GM12873 (cell line): ENCODE measurements around the gene PLA2R1.

Source experiments
- TF ChIP-seq, protein P1 (sequence below): IDR thresholded peaks from 2 replicates; pipeline ENCODE4 v1.5.1; 2012; ENCODE audit warnings: low read depth, mild to moderate bottlenecking, moderate library complexity, low read length, control low read depth; ENCODE audit not compliant: insufficient read depth; ENCODE audit errors: missing control alignments

Gene PLA2R1

DNA sequence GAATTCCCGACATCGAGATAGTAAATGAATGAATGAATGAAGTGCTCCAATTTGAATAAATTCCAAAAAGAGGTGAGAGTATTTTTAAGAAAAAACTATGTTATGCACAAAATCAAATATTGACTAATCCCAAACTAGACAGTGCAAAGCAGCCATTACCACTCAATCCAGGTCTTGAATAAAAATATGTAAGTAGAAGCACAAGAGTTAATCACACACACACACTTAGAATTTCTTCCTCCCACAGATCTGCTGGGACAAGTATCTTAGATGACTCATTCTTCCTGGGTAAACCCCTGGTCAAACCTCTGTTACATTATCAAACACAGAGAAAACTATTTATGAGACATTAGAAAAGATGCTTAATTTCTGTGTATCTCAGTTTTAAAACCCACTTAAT lies 102.0 kb downstream of the PLA2R1 start:
- TF ChIP-seq, protein P1, sequence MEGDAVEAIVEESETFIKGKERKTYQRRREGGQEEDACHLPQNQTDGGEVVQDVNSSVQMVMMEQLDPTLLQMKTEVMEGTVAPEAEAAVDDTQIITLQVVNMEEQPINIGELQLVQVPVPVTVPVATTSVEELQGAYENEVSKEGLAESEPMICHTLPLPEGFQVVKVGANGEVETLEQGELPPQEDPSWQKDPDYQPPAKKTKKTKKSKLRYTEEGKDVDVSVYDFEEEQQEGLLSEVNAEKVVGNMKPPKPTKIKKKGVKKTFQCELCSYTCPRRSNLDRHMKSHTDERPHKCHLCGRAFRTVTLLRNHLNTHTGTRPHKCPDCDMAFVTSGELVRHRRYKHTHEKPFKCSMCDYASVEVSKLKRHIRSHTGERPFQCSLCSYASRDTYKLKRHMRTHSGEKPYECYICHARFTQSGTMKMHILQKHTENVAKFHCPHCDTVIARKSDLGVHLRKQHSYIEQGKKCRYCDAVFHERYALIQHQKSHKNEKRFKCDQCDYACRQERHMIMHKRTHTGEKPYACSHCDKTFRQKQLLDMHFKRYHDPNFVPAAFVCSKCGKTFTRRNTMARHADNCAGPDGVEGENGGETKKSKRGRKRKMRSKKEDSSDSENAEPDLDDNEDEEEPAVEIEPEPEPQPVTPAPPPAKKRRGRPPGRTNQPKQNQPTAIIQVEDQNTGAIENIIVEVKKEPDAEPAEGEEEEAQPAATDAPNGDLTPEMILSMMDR = no peak

DNA sequence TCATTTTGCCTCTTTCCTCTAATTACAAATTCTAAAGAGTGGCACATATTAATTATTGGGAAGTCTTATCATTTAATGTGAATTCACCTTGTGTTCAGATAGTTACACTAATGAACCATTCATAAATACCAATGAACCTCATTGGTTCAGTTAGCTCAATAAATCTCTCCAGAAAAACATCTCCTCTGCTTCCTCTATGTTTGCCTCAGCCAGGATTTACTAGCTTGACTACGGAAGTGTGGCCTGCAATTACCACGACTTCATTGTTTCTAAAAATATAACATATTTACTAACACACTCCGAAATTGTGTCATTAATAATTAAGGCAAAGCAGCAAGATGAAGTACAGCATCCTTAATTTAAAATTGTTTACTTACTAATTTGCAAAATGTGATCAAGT lies 103.3 kb downstream of the PLA2R1 start:
- TF ChIP-seq, protein P1 = no peak

DNA sequence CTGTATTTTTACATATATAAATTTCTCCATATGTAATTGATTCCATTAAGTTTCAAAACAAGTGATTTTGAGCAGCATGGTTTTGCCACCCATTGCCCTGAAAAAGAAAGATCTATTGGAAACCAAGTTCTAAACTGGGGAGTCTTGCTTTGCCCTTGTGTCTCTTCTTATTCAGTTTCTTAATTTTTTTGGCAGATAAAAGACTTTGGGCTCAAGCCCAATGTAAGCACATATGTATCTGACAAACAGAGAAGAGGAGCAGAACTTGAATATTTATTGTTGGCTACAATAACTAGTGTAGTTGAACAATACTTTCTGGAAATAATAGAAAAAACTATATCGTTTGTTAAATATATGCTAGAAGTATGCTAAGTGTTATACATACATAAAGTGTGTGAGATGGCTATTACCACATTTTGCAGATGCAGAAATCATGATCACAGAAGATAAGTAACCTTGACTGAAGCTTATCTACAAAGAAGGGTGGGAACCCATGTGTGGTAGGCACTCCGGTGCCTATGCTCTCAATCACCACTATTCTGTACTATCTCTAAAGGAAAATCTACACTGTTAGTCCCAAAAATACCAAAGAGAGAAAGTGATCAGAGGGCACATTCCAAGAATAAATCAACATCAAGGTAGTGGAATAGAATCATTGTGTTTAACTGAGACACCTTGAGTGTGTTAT lies 109.1 kb downstream of the PLA2R1 start:
- TF ChIP-seq, protein P1 = no peak

DNA sequence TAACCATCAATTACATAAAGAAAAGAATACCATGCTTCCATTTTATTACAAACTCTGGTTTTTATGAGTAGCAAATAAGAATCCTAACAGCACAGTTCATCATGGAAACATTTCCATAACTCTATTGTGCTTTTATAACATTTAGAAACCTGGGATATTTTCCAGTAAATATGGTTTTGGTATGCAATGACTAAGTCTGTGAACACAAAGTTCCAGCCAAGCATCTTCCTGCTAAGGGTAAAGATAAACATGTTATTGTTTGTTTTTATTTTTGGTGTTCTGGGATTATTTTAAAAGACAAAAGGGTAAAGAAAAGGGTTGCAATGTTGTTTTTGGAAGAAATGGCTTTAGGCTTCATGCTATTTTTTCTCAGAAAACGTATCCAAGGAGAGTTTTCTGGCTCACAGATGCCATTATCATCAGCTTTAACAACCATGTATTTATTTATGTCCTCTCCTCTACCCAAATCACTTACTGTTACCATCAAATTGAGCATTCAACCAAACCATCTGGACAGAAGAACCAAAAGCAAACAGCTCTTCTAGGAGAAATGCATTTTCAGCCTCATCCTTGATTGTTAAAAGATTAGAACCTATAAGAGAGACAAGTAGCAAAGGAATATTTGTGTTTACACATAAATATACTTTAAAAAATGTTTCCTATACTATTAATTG lies 116.0 kb downstream of the PLA2R1 start:
- TF ChIP-seq, protein P1 = no peak

DNA sequence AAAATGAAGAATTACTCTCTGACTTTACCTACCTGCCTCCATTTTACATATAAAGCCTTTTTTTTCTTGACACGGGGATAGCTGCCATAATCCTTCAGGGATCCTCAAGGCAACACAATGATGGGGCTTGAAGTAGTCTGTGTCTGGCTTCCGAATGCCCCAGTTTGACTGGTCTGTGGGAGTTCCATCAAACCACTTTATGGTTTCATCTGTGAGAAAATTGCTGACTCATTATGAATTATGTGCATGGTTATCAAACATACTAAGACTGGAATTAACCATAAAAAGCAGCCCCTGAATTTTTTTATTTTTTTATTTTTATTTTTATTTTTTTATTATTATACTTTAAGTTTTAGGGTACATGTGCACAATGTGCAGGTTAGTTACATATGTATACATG lies 117.5 kb downstream of the PLA2R1 start:
- TF ChIP-seq, protein P1 = no peak

DNA sequence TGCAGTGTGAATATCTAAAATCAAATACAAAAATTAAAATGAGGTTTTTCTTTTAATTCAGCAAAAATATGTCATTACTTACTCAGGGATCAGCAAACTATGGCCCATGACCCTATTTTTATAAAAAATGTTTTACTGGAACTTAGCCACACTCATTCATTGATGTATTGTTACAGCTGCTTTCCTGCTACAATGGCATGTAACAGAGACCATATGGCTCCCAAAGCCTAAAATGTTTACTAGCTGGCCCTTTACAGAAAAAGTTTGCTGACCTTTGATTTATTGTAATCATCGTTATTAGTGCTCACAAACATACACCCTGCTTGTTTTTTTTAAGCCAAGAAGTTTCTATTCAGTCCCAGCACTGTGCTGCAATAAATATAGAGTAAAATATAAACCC lies 120.3 kb downstream of the PLA2R1 start:
- TF ChIP-seq, protein P1 = no peak

DNA sequence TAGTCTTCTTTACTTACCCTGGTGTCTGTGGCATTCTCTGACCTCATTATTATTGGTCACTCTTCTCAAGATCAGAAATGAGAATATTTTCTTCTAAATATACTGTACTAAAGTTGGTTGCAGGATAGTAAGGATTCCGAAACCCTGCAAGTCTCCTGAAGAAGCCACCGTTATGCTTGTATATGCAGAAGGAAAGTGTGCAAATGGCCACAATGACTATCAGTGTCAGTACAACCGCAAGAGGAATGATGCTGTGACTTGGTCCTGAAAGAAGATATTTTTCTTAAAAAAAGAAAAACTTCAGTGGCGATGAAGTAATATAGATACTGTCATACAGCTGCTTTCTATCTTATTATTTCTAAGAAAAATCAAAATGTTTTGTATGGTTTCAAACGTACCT lies 120.7 kb downstream of the PLA2R1 start:
- TF ChIP-seq, protein P1 = no peak
